H1 (cell line): ENCODE results near the gene GPR87. TPM values are rescaled to one million over a fixed set of nuclear protein-coding genes. Genes with fewer than 3 reads are reported as not detected.

Experiments
- CTCF ChIA-PET: fragments of 300-600 bp; sonication (Branson Sonifier 250); formaldehyde crosslinking; loops from one replicate; lab custom pipeline; 2021; ENCODE audit not compliant: partially characterized antibody; lab: Charles Lee
- POLR2A ChIA-PET: fragments of 300-600 bp; sonication (Branson Sonifier 250); formaldehyde crosslinking; loops from one replicate; lab custom pipeline; 2021; ENCODE audit warnings: inconsistent platforms; ENCODE audit not compliant: partially characterized antibody; lab: Charles Lee
- DNase-seq, 2 experiments: peaks; one replicate each; pipeline versions ENCODE4 v3.0.0 to v3.0.0-alpha.2; 2010 to 2022; ENCODE audit warnings: low spot score in 2 of 2, low read depth in 1 of 2, mixed read lengths in 1 of 2
- FAIRE-seq: peaks from 2 replicates; lab custom pipeline; 2011; peaks lifted over from hg19 to GRCh38; lab: Jason Lieb, UNC
- H2AFZ ChIP-seq: 2 replicates; pipeline ENCODE4 v1.8.1; 2012; ENCODE audit warnings: low read length, inconsistent platforms
- H2AK5ac ChIP-seq: 2 replicates; pipeline ENCODE4 v1.6.1; 2013; ENCODE audit warnings: low read depth, low read length
- H2BK120ac ChIP-seq: replicated peaks from 2 replicates; pipeline ENCODE3; 2013; ENCODE audit warnings: low read depth, low read length, inconsistent platforms
- H2BK12ac ChIP-seq: 2 replicates; pipeline ENCODE4 v1.6.1; 2013; ENCODE audit warnings: low read depth, low read length
- H2BK15ac ChIP-seq: 2 replicates; pipeline ENCODE4 v1.6.1; 2013; ENCODE audit warnings: low read length
- H2BK20ac ChIP-seq: 2 replicates; pipeline ENCODE4 v1.6.1; 2013; ENCODE audit warnings: low read length
- H2BK5ac ChIP-seq: 2 replicates; pipeline ENCODE4 v1.6.1; 2013; ENCODE audit warnings: low read depth, low read length
- H3K14ac ChIP-seq: 2 replicates; pipeline ENCODE4 v1.6.1; 2013; ENCODE audit warnings: inconsistent platforms; ENCODE audit not compliant: insufficient read length
- H3K18ac ChIP-seq: 2 replicates; pipeline ENCODE4 v1.6.1; 2013; ENCODE audit warnings: low read length; ENCODE audit errors: extremely low read depth
- H3K23ac ChIP-seq: 2 replicates; pipeline ENCODE4 v1.6.1; 2013; ENCODE audit warnings: inconsistent platforms; ENCODE audit not compliant: insufficient read length
- H3K23me2 ChIP-seq: 2 replicates; pipeline ENCODE4 v1.6.1; 2013; ENCODE audit warnings: low read depth, low read length
- H3K27ac ChIP-seq: 2 replicates; pipeline ENCODE4 v1.6.1; 2011; ENCODE audit warnings: low read depth, low read length, inconsistent platforms
- H3K27me3 ChIP-seq, 4 experiments: replicated peaks in 1 of 4; 1 replicate in 1 of 4; 2 replicates in 3 of 4; pipeline versions ENCODE4 v1.6.1 to v1.8.1; 2011 to 2013; ENCODE audit warnings: low read length in 3 of 4, mild to moderate bottlenecking in 3 of 4, inconsistent platforms in 2 of 4, mixed read lengths in 2 of 4, moderate library complexity in 1 of 4; ENCODE audit not compliant: control insufficient read depth in 3 of 4, insufficient read depth in 3 of 4; ENCODE audit errors: extremely low read depth in 1 of 4
- H3K36me3 ChIP-seq, 4 experiments: 2 replicates each; pipeline versions ENCODE4 v1.6.1 to v1.8.1; 2011 to 2013; ENCODE audit warnings: mild to moderate bottlenecking in 4 of 4, low read length in 3 of 4, moderate library complexity in 2 of 4, control low read depth in 1 of 4, inconsistent platforms in 1 of 4; ENCODE audit not compliant: insufficient read depth in 4 of 4, control insufficient read depth in 2 of 4
- H3K4ac ChIP-seq: replicated peaks from 2 replicates; pipeline ENCODE3; 2013; ENCODE audit warnings: low read length, low read depth, mixed read lengths, inconsistent platforms; ENCODE audit not compliant: insufficient read length
- H3K4me1 ChIP-seq, 4 experiments: replicated peaks in 1 of 4; 1 replicate in 1 of 4; 2 replicates in 3 of 4; pipeline versions ENCODE4 v1.6.1 to v1.8.1; 2011 to 2013; ENCODE audit warnings: low read length in 3 of 4, inconsistent platforms in 2 of 4, mixed read lengths in 1 of 4; ENCODE audit not compliant: insufficient read depth in 4 of 4, control insufficient read depth in 3 of 4
- H3K4me2 ChIP-seq, 2 experiments: 2 replicates each; pipeline versions ENCODE4 v1.6.1 to v1.8.1; 2011 to 2013; ENCODE audit warnings: low read depth in 2 of 2, low read length in 2 of 2, control low read depth in 1 of 2, inconsistent platforms in 1 of 2, mild to moderate bottlenecking in 1 of 2; ENCODE audit not compliant: insufficient read depth in 1 of 2
- H3K4me3 ChIP-seq, 4 experiments: fragments of 200-600, 300-600 bp in 1 of 4; sonication (generic), shearing (Covaris generic), sonication (Bioruptor Twin) in 1 of 4; 2 replicates each; pipeline versions ENCODE4 v1.5.1 to v1.8.1; 2011 to 2016; ENCODE audit warnings: low read length in 4 of 4, low read depth in 3 of 4, control low read depth in 2 of 4, inconsistent platforms in 2 of 4, mild to moderate bottlenecking in 2 of 4, mixed read lengths in 1 of 4, moderate library complexity in 1 of 4; ENCODE audit not compliant: insufficient read depth in 2 of 4; ENCODE audit errors: extremely low read depth in 1 of 4
- H3K56ac ChIP-seq: replicated peaks from 2 replicates; pipeline ENCODE3; 2013; ENCODE audit warnings: low read depth, mild to moderate bottlenecking, mixed read lengths, low read length, inconsistent platforms; ENCODE audit not compliant: insufficient read length
- H3K79me1 ChIP-seq: 2 replicates; pipeline ENCODE4 v1.6.1; 2013; ENCODE audit warnings: low read depth, low read length, control low read depth
- H3K79me2 ChIP-seq, 2 experiments: 2 replicates each; pipeline versions ENCODE4 v1.6.1 to v1.8.1; 2012 to 2013; ENCODE audit warnings: low read length in 2 of 2, mild to moderate bottlenecking in 2 of 2, inconsistent platforms in 1 of 2; ENCODE audit not compliant: insufficient read depth in 2 of 2, control insufficient read depth in 1 of 2
- H3K9ac ChIP-seq, 4 experiments: replicated peaks in 1 of 4; 1 replicate in 1 of 4; 2 replicates in 3 of 4; pipeline versions ENCODE4 v1.6.1 to v1.8.1; 2011 to 2013; ENCODE audit warnings: low read depth in 3 of 4, low read length in 3 of 4, control low read depth in 2 of 4, mild to moderate bottlenecking in 2 of 4, moderate library complexity in 2 of 4, inconsistent platforms in 1 of 4; ENCODE audit errors: extremely low read depth in 1 of 4
- H3K9me3 ChIP-seq, 2 experiments: 2 replicates each; pipeline versions ENCODE4 v1.6.1 to v1.8.1; 2012 to 2013; ENCODE audit warnings: mild to moderate bottlenecking in 2 of 2, moderate library complexity in 2 of 2, control low read depth in 1 of 2, inconsistent platforms in 1 of 2, low read depth in 1 of 2, low read length in 1 of 2, mixed read lengths in 1 of 2; ENCODE audit not compliant: insufficient read depth in 2 of 2
- H4K20me1 ChIP-seq, 2 experiments: replicated peaks in 1 of 2; 2 replicates each; pipeline versions ENCODE3 to v1.8.1; 2011 to 2013; ENCODE audit warnings: inconsistent platforms in 2 of 2, low read length in 2 of 2, mild to moderate bottlenecking in 1 of 2; ENCODE audit not compliant: insufficient read depth in 2 of 2, control insufficient read depth in 1 of 2
- H4K5ac ChIP-seq: 2 replicates; pipeline ENCODE4 v1.6.1; 2013; ENCODE audit warnings: low read length, low read depth, mixed read lengths, inconsistent platforms; ENCODE audit not compliant: insufficient read length
- H4K8ac ChIP-seq: 2 replicates; pipeline ENCODE4 v1.8.0; 2013; ENCODE audit warnings: mild to moderate bottlenecking, moderate library complexity, low read length, inconsistent platforms; ENCODE audit not compliant: insufficient read depth; ENCODE audit errors: extremely low read depth
- H4K91ac ChIP-seq: replicated peaks from 2 replicates; pipeline ENCODE3; 2013; ENCODE audit warnings: low read length, mixed read lengths, inconsistent platforms; ENCODE audit not compliant: insufficient read length
- BRCA1 ChIP-seq: IDR thresholded peaks from 2 replicates; pipeline ENCODE4 v1.6.1; 2012; ENCODE audit warnings: low read depth, low read length, improper control_type of control experiment
- CHD1 ChIP-seq: IDR thresholded peaks from 2 replicates; pipeline ENCODE4 v1.6.1; 2012; ENCODE audit warnings: low read depth, low read length, improper control_type of control experiment
- EZH2 ChIP-seq: fragments of 200-600 bp; sonication (generic); IDR thresholded peaks from 2 replicates; pipeline ENCODE4 v1.7.1; 2012; ENCODE audit warnings: low read depth, mild to moderate bottlenecking, moderate library complexity, low read length, inconsistent platforms; ENCODE audit not compliant: severe bottlenecking
- GABPA ChIP-seq: IDR thresholded peaks from 2 replicates; pipeline ENCODE4 v1.6.1; 2011; ENCODE audit warnings: mild to moderate bottlenecking, low read length, moderate library complexity, borderline replicate concordance; ENCODE audit not compliant: insufficient read depth
- GTF2F1 ChIP-seq: IDR thresholded peaks from 2 replicates; pipeline ENCODE4 v1.6.1; 2012; ENCODE audit warnings: low read depth, low read length, improper control_type of control experiment, borderline replicate concordance
- HDAC6 ChIP-seq: IDR thresholded peaks from one replicate; pipeline ENCODE4 v1.7.1; 2012; ENCODE audit warnings: low read depth, mild to moderate bottlenecking, inconsistent platforms, low read length, moderate library complexity
- NRF1 ChIP-seq: IDR thresholded peaks from 2 replicates; pipeline ENCODE4 v1.6.1; 2011; ENCODE audit warnings: mild to moderate bottlenecking, low read depth, low read length, improper control_type of control experiment
- POU5F1 ChIP-seq: IDR thresholded peaks from 2 replicates; pipeline ENCODE4 v1.6.1; 2011; ENCODE audit warnings: low read depth, mild to moderate bottlenecking, low read length, moderate library complexity
- SRF ChIP-seq: IDR thresholded peaks from 2 replicates; pipeline ENCODE4 v1.6.1; 2011; ENCODE audit warnings: mild to moderate bottlenecking, low read depth, low read length, moderate library complexity
- WGBS, 2 experiments: shearing (Covaris generic) in 1 of 2; methylation state at CpG; one replicate each; pipeline versions ENCODE4 v1.1.6 to v1.1.7; 2013 to 2015; ENCODE audit warnings: low lambda C conversion rate in 2 of 2, mixed read lengths in 2 of 2, inconsistent platforms in 1 of 2, low coverage in 1 of 2, missing lambda C conversion rate in 1 of 2; ENCODE audit not compliant: insufficient replicate concordance in 2 of 2, insufficient coverage in 1 of 2, insufficient read length in 1 of 2; ENCODE audit errors: extremely low coverage in 1 of 2, missing lambda C conversion rate in 1 of 2; 5-methylcytosine and 5-hydroxymethylcytosine counted together
- polyA plus RNA-seq, 7 experiments: library from polyadenylated mRNA; depleted of rRNA in 3 of 7; stranded (reverse) in 5 of 7; unstranded in 2 of 7; fragments of >200 nt in 5 of 7; fragments of 200-250 nt in 2 of 7; gene quantifications; 1 replicate in 5 of 7; 2 replicates in 1 of 7; 4 replicates in 1 of 7; pipeline versions ENCODE4 v1.2.1 to v1.2.3, GENCODE V29; 2011 to 2013; ENCODE audit warnings: missing spikeins in 2 of 7, mixed read lengths in 2 of 7
- total RNA-seq: library from RNA; stranded (reverse); fragmentation: NEBNext Ultra II Directional; extraction: Animal tissue kit (Norgen Biotek cat#: 25700); gene quantifications from 2 replicates; pipeline ENCODE4 v1.2.1, GENCODE V29; 2021

GPR87 gene
- total and polyA plus RNA-seq, 2 of the 8 experiments (the other 6 are each of a cell fraction or from before 2014, with no cell fraction given), result 0.05 TPM; not detected in 1

DNA sequence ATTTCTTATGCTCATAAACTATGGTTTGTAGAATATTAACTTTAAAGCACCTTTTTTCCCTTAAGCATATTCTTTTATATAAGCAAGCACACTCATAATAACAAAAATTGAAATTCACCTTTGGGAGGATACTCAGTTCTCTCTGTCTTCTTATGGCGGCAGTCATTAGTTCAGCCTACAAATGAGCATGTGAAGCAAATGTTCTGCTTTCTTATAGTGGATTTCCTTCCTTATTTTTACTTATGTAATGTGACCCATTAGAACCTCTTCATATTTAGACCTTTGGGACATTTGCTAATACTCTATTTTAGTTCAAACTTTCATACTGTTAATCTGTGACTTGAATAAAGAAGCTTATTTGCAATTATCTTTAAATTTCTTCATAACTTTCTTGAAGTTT, 12.7 kb upstream of the GPR87 start, which contains the start of gene P2RY13:
P2RY13 (minus strand) TSS at position 187 of the 400 bp plus-strand sequence; CDS start at position 166, 21 bp downstream.
- Histone ChIP-seq H3K79me1 (no peaks in the 10 kb centered on the region), H2BK120ac (no peak within 1 kb of the TSS), H3K4me3 (no peak within 1 kb of the TSS), H2BK20ac (no peak within 1 kb of the TSS), H4K91ac (no peak within 1 kb of the TSS), H2BK5ac (no peak within 1 kb of the TSS), H3K4me1 (no peaks in the 10 kb centered on the region; a peak in 2 of 7 replicates), H3K23ac (no peak within 1 kb of the TSS), H2AK5ac (no peak within 1 kb of the TSS), H4K20me1 (no peaks in the 10 kb centered on the region), H2AFZ (no peak within 1 kb of the TSS), H3K27ac (no peak within 1 kb of the TSS), H4K8ac (no peak within 1 kb of the TSS), H3K14ac (no peak within 1 kb of the TSS), H3K9ac (no peak within 1 kb of the TSS), H3K18ac (no peak within 1 kb of the TSS), H4K5ac (no peak within 1 kb of the TSS), H3K79me2 (no peaks in the 10 kb centered on the region), H2BK15ac (no peak within 1 kb of the TSS), H3K56ac (no peak within 1 kb of the TSS), H3K23me2 (no peaks in the 10 kb centered on the region), H3K36me3 (no peaks in the 10 kb centered on the region), H3K4ac (no peak within 1 kb of the TSS), H3K4me2 (no peak within 1 kb of the TSS), H3K9me3 (no peaks in the 10 kb centered on the region), H3K27me3 (no peaks in the 10 kb centered on the region), H2BK12ac (no peak within 1 kb of the TSS)
- FAIRE-seq, result no peak
- ChIA-PET POLR2A (no interaction called here), CTCF (interaction anchor here (0.6 to 1.6 kb wide), 3 partner anchors 11 to 110 kb away, joined by 3 to 4 read pairs (median 3); no protein-coding TSS in a partner anchor)
- no peak for DNase-seq
- 82% methylated on average over 1 of the region's 1 CpG; no CpG with 5 or more reads in 1 of the 2 experiments for WGBS, 2 experiments
- TF ChIP-seq BRCA1 (no peak), GTF2F1 (no peak), EZH2 (no peak), CHD1 (no peak), SRF (no peak), NRF1 (no peak), HDAC6 (no peak), POU5F1 (no peak), GABPA (no peak)
